Skeletal muscle satellite cell (primary cell): ENCODE results near the gene FH.

Experiments
- H3K27me3 ChIP-seq: 2 replicates; pipeline ENCODE4 v1.7.0; 2013; ENCODE audit warnings: low read length; ENCODE audit not compliant: control insufficient read depth, insufficient read depth
- H3K36me3 ChIP-seq: 2 replicates; pipeline ENCODE4 v1.7.0; 2013; ENCODE audit warnings: mild to moderate bottlenecking, control low read depth, low read length; ENCODE audit not compliant: insufficient read depth
- H3K4me1 ChIP-seq: 2 replicates; pipeline ENCODE4 v1.7.0; 2013; ENCODE audit warnings: low read length; ENCODE audit not compliant: control insufficient read depth, insufficient read depth
- H3K4me2 ChIP-seq: 2 replicates; pipeline ENCODE4 v1.7.0; 2013; ENCODE audit warnings: mild to moderate bottlenecking, low read length
- H3K4me3 ChIP-seq: 2 replicates; pipeline ENCODE4 v1.7.0; 2013; ENCODE audit warnings: low read length
- H3K9ac ChIP-seq: 2 replicates; pipeline ENCODE4 v1.7.0; 2013; ENCODE audit warnings: mild to moderate bottlenecking, low read depth, low read length, moderate library complexity
- H3K9me3 ChIP-seq: replicated peaks from 2 replicates; pipeline ENCODE4 v1.7.0; 2013; ENCODE audit warnings: mild to moderate bottlenecking, control low read depth, low read length

The FH gene

GRCh38 chr1:241542199-241542907 is 22.8 kb upstream of the FH start:
- no peak overlapping the region for H3K4me3 ChIP-seq
- no peaks in the 10 kb centered on the region for H3K9me3 ChIP-seq
- H3K9ac ChIP-seq = no peak overlapping the region
- H3K4me2 ChIP-seq = no peak overlapping the region
- H3K36me3 ChIP-seq = no peaks in the 10 kb centered on the region
- H3K27me3 ChIP-seq = no peaks in the 10 kb centered on the region
- no peaks in the 10 kb centered on the region for H3K4me1 ChIP-seq

- Histone ChIP-seq H3K4me2 (no peak overlapping the region), H3K27me3 (peaks cover 4% of the 10 kb centered on the region), H3K9me3 (no peaks in the 10 kb centered on the region), H3K9ac (no peak overlapping the region), H3K36me3 (no peaks in the 10 kb centered on the region), H3K4me1 (no peaks in the 10 kb centered on the region), H3K4me3 (no peak overlapping the region)
Observed at GRCh38 chr1:241536969-241537368, 17.4 kb upstream of the FH start.

DNA sequence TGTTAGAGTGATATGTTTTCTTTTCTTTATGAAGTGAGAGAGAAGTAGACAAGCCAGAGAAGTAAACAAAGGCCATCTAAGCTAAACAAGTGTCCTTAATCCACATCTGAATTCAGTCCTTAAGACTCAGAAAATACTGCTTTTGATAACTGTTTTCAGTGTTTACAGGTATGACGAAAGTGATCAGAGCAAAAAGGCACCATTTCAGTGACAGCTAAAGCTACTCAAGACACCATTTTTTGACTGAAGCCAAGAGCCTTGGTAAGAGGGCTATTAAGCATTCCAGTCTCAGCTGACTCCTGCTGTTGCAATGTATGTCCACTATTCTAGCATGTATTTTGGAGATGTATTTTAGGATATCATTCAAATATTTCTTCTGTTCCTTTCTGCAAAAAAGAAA is 16.7 kb upstream of the FH start:
- H3K4me3 ChIP-seq = no peak overlapping the region
- H3K9ac ChIP-seq = no peak overlapping the region
- no peaks in the 10 kb centered on the region for H3K9me3 ChIP-seq
- H3K4me2 ChIP-seq = no peak overlapping the region
- H3K36me3 ChIP-seq = no peaks in the 10 kb centered on the region
- no peaks in the 10 kb centered on the region for H3K4me1 ChIP-seq
- H3K27me3 ChIP-seq = peaks cover 4% of the 10 kb centered on the region

- H3K4me3 ChIP-seq = no peak overlapping the region
- H3K9ac ChIP-seq = no peak overlapping the region
Observed at GRCh38 chr1:241533326-241534115, 14.0 kb upstream of the FH start.

GRCh38 chr1:241532864-241533263 is 13.3 kb upstream of the FH start:
- H3K9ac ChIP-seq = no peak overlapping the region
- no peaks in the 10 kb centered on the region for H3K9me3 ChIP-seq
- H3K36me3 ChIP-seq = no peaks in the 10 kb centered on the region
- H3K27me3 ChIP-seq = peaks cover 4% of the 10 kb centered on the region
- no peak overlapping the region for H3K4me2 ChIP-seq
- no peak overlapping the region for H3K4me3 ChIP-seq
- H3K4me1 ChIP-seq = peaks cover 3% of the 10 kb centered on the region

More at GRCh38 chr1:241533326-241534115, 14.0 kb upstream of the FH start:
- H3K36me3 ChIP-seq = no peaks in the 10 kb centered on the region
- H3K27me3 ChIP-seq = peaks cover 4% of the 10 kb centered on the region
- no peaks in the 10 kb centered on the region for H3K9me3 ChIP-seq
- peaks cover 3% of the 10 kb centered on the region for H3K4me1 ChIP-seq
- no peak overlapping the region for H3K4me2 ChIP-seq

GRCh38 chr1:241532162-241532531 is 12.6 kb upstream of the FH start, which contains the start of gene KMO:
Gene KMO (plus strand): TSS chr1:241532378. CDS start chr1:241532445, 67 bp downstream.
- Histone ChIP-seq H3K27me3 (peaks cover 4% of the 10 kb centered on the region), H3K4me3 (peak within 1 kb of the TSS; percentile 72), H3K4me2 (peak within 1 kb of the TSS; percentile 73), H3K9me3 (no peaks in the 10 kb centered on the region), H3K36me3 (no peaks in the 10 kb centered on the region), H3K9ac (peak within 1 kb of the TSS; percentile 75), H3K4me1 (peaks cover 3% of the 10 kb centered on the region)

DNA sequence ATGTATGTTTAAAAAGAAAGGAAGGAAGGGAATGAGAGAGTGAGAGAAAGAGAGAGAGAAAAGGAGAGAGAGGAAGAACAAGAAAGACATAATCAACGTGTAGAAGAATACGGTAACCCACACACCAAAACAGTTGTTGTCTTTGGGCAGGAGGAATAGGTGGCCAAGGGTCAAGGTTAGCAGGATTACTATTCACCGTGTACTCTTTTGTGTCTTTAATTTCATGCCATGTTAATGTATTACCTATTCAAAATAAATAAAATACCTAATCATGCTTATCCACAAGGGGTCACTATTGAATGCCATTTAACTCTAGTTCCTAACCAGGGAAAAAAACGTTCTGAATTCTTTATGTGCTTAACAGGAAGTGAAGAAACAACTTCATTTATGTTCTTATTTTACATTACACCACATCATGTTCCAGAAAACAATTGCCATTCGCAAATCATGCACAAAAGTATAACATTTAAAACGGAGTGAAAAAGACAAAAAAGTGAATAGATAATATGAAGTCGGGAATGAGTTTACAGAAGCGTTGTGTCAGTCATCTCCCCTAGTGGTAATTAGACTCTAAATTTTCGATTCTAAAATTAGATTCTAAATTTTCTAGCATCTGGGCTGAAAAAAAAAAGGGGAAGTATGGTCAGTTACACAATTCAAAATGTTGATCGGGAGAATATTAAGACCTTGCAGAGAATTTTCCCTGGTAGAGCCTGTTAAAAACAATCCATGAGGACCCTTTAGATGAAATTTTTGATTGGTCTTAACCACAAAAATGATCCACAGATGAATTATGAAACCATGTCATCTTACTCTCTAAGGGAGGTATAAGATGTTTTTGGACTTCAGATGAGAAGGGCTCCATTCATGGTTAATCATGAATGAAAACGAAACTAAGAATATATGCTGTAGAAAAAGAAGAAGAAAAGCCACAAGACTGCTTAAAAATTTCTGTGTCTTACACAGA is 11.9 kb upstream of the FH start:
- Histone ChIP-seq H3K9ac (peak overlapping the region; percentile 75), H3K4me2 (peak overlapping the region; percentile 73), H3K4me1 (peaks cover 3% of the 10 kb centered on the region), H3K4me3 (peak overlapping the region; percentile 72), H3K9me3 (no peaks in the 10 kb centered on the region), H3K27me3 (peaks cover 4% of the 10 kb centered on the region), H3K36me3 (no peaks in the 10 kb centered on the region)

GRCh38 chr1:241527146-241527545 is 7.6 kb upstream of the FH start:
- Histone ChIP-seq H3K4me1 (peaks cover 3% of the 10 kb centered on the region), H3K4me2 (no peak overlapping the region), H3K27me3 (peaks cover 21% of the 10 kb centered on the region), H3K9ac (no peak overlapping the region), H3K9me3 (no peaks in the 10 kb centered on the region), H3K4me3 (no peak overlapping the region), H3K36me3 (no peaks in the 10 kb centered on the region)

DNA sequence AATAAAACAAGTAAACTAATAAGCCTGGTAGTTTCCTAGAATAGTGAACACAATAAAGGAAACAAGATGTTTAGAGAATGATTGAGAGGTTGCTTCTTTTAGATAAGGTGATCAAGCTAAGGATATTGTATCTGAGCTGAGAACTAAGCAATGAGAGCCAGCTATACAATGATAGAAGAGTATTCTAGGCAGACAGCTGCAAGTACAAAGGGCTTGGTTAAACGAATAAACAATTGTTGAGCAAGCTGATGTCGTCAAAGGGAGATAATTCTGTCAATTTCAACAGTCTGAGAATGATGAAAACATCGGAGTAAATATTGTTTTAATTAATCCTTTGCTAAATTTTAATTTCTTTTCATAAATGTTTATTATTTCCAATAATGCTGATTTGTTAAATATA is 5.5 kb upstream of the FH start:
- Histone ChIP-seq H3K9me3 (no peaks in the 10 kb centered on the region), H3K27me3 (peaks cover 21% of the 10 kb centered on the region), H3K9ac (no peak overlapping the region), H3K4me3 (no peak overlapping the region), H3K4me2 (no peak overlapping the region), H3K4me1 (no peaks in the 10 kb centered on the region), H3K36me3 (no peaks in the 10 kb centered on the region)

GRCh38 chr1:241521718-241522117 is 2.2 kb upstream of the FH start:
- no peak overlapping the region for H3K9ac ChIP-seq
- H3K9me3 ChIP-seq = no peaks in the 10 kb centered on the region
- H3K27me3 ChIP-seq = peaks cover 21% of the 10 kb centered on the region
- peaks cover 11% of the 10 kb centered on the region for H3K4me1 ChIP-seq
- no peak overlapping the region for H3K4me3 ChIP-seq
- no peak overlapping the region for H3K4me2 ChIP-seq
- no peaks in the 10 kb centered on the region for H3K36me3 ChIP-seq

GRCh38 chr1:241520080-241520465 is 518 bp upstream of the FH start:
- H3K27me3 ChIP-seq = peaks cover 17% of the 10 kb centered on the region
- H3K9ac ChIP-seq = peak overlapping the region; percentile 66
- H3K4me2 ChIP-seq = peak overlapping the region; percentile 79
- no peaks in the 10 kb centered on the region for H3K9me3 ChIP-seq
- H3K36me3 ChIP-seq = peaks cover 10% of the 10 kb centered on the region
- H3K4me3 ChIP-seq = peak overlapping the region; percentile 87
- H3K4me1 ChIP-seq = peaks cover 14% of the 10 kb centered on the region
